ENCODE results near the gene HAUS8. TPM values are rescaled to one million over a fixed set of nuclear protein-coding genes. Genes with fewer than 3 reads are reported as not detected.

Gene HAUS8
- total and polyA plus RNA-seq, 2 of the 8 experiments (the other 6 are each of a cell fraction or from before 2014, with no cell fraction given): 18.4 to 23.2 TPM

- TF ChIP-seq, protein P1, sequence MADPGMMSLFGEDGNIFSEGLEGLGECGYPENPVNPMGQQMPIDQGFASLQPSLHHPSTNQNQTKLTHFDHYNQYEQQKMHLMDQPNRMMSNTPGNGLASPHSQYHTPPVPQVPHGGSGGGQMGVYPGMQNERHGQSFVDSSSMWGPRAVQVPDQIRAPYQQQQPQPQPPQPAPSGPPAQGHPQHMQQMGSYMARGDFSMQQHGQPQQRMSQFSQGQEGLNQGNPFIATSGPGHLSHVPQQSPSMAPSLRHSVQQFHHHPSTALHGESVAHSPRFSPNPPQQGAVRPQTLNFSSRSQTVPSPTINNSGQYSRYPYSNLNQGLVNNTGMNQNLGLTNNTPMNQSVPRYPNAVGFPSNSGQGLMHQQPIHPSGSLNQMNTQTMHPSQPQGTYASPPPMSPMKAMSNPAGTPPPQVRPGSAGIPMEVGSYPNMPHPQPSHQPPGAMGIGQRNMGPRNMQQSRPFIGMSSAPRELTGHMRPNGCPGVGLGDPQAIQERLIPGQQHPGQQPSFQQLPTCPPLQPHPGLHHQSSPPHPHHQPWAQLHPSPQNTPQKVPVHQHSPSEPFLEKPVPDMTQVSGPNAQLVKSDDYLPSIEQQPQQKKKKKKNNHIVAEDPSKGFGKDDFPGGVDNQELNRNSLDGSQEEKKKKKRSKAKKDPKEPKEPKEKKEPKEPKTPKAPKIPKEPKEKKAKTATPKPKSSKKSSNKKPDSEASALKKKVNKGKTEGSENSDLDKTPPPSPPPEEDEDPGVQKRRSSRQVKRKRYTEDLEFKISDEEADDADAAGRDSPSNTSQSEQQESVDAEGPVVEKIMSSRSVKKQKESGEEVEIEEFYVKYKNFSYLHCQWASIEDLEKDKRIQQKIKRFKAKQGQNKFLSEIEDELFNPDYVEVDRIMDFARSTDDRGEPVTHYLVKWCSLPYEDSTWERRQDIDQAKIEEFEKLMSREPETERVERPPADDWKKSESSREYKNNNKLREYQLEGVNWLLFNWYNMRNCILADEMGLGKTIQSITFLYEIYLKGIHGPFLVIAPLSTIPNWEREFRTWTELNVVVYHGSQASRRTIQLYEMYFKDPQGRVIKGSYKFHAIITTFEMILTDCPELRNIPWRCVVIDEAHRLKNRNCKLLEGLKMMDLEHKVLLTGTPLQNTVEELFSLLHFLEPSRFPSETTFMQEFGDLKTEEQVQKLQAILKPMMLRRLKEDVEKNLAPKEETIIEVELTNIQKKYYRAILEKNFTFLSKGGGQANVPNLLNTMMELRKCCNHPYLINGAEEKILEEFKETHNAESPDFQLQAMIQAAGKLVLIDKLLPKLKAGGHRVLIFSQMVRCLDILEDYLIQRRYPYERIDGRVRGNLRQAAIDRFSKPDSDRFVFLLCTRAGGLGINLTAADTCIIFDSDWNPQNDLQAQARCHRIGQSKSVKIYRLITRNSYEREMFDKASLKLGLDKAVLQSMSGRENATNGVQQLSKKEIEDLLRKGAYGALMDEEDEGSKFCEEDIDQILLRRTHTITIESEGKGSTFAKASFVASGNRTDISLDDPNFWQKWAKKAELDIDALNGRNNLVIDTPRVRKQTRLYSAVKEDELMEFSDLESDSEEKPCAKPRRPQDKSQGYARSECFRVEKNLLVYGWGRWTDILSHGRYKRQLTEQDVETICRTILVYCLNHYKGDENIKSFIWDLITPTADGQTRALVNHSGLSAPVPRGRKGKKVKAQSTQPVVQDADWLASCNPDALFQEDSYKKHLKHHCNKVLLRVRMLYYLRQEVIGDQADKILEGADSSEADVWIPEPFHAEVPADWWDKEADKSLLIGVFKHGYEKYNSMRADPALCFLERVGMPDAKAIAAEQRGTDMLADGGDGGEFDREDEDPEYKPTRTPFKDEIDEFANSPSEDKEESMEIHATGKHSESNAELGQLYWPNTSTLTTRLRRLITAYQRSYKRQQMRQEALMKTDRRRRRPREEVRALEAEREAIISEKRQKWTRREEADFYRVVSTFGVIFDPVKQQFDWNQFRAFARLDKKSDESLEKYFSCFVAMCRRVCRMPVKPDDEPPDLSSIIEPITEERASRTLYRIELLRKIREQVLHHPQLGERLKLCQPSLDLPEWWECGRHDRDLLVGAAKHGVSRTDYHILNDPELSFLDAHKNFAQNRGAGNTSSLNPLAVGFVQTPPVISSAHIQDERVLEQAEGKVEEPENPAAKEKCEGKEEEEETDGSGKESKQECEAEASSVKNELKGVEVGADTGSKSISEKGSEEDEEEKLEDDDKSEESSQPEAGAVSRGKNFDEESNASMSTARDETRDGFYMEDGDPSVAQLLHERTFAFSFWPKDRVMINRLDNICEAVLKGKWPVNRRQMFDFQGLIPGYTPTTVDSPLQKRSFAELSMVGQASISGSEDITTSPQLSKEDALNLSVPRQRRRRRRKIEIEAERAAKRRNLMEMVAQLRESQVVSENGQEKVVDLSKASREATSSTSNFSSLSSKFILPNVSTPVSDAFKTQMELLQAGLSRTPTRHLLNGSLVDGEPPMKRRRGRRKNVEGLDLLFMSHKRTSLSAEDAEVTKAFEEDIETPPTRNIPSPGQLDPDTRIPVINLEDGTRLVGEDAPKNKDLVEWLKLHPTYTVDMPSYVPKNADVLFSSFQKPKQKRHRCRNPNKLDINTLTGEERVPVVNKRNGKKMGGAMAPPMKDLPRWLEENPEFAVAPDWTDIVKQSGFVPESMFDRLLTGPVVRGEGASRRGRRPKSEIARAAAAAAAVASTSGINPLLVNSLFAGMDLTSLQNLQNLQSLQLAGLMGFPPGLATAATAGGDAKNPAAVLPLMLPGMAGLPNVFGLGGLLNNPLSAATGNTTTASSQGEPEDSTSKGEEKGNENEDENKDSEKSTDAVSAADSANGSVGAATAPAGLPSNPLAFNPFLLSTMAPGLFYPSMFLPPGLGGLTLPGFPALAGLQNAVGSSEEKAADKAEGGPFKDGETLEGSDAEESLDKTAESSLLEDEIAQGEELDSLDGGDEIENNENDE (IDR thresholded peaks at IDR 0.05; ENCODE audit: insufficient replicate concordance, low read length): no peak
- TF ChIP-seq TCF12 (IDR thresholded peaks at IDR 0.05; ENCODE audit: low read depth, low read length) (no peak), JUND (IDR thresholded peaks at IDR 0.05; ENCODE audit: low read length) (peak; percentile 98), CHD1 (IDR thresholded peaks at IDR 0.05; ENCODE audit: low read depth, low read length) (peak; percentile 98), EZH2 (IDR thresholded peaks at IDR 0.05; ENCODE audit: low read depth, low read length, severe bottlenecking) (no peak), CHD2 (IDR thresholded peaks at IDR 0.05; ENCODE audit: low read length) (no peak), YY1 (IDR thresholded peaks at IDR 0.05; ENCODE audit: low read depth, low read length) (peak; percentile 93), RNF2 (IDR thresholded peaks at IDR 0.05; ENCODE audit: borderline replicate concordance, low read depth, low read length, missing control alignments, poor library complexity, severe bottlenecking) (no peak)
These were observed at the start of gene HAUS8, which contains the start of gene MYO9B (continued) for GRCh38 chr19:17075035-17075863.

Data from H1 (cell line).